NT2/D1 (cell line): ENCODE results near the gene TGFA.

Source experiments
- SUZ12 ChIP-seq: IDR thresholded peaks from 2 replicates; pipeline ENCODE4 v1.6.1; 2011; ENCODE audit not compliant: insufficient read length, insufficient read depth; ENCODE audit errors: extremely low read depth
- YY1 ChIP-seq: IDR thresholded peaks from 2 replicates; pipeline ENCODE4 v1.6.1; 2011; ENCODE audit not compliant: insufficient read length, insufficient read depth

DNA sequence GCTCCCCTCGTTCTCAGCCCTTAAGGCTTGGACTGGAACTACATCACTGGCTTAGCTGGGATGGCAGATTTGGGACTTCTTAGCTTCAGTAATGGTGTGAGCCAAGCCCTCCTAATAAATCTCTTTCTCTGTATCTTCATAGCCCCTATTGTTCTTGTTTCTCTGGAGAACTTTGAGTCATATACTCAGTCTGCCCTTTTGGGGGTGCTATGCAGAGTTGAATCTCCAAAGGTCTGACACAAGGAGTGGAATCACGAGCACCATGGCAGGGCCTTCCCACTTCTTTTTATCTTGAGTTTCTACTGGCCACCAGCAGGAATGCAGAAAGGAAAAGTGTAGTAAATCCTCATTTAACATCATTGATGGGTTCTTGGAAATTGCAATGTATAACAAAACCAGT lies 13.3 kb upstream of the TGFA start:
- no peak for TF ChIP-seq YY1
- no peak for TF ChIP-seq SUZ12
